Stimulated activated CD4-positive, alpha-beta T cell treated with anti-CD3 and anti-CD28 coated beads, Interleukin-1b, Interleukin-23, amount 100 ng/mL, for 1 hour (primary cell): Measurements from ENCODE around the gene ZGPAT.

Source experiments
- DNase-seq, 2 donors: peaks; one replicate each; pipeline ENCODE4 v3.0.0-alpha.2; 2020; ENCODE audit warnings: low read depth in 2 of 2

The ZGPAT gene

GRCh38 chr20:63678667-63679465 is 29.0 kb upstream of the ZGPAT start:
- DNase-seq = no peak

- no peak for DNase-seq
These were observed 28.0 kb upstream of the ZGPAT start for GRCh38 chr20:63679799-63680305.

- no peak for DNase-seq
These were observed 27.4 kb upstream of the ZGPAT start for GRCh38 chr20:63680427-63680826.

- no peak for DNase-seq
These were observed 26.8 kb upstream of the ZGPAT start for GRCh38 chr20:63680857-63681608.

GRCh38 chr20:63681609-63682142 is 26.2 kb upstream of the ZGPAT start:
- DNase-seq = no peak

GRCh38 chr20:63682384-63683139 is 25.3 kb upstream of the ZGPAT start:
- no peak for DNase-seq

- no peak for DNase-seq
These were observed 22.4 kb upstream of the ZGPAT start for GRCh38 chr20:63685269-63686026.

- no peak for DNase-seq
These were observed 21.7 kb upstream of the ZGPAT start for GRCh38 chr20:63686094-63686491.

GRCh38 chr20:63686492-63687321 is 21.1 kb upstream of the ZGPAT start:
- DNase-seq = peak in 1 of 2 donors; percentile 35

- no peak for DNase-seq
These were observed 20.2 kb upstream of the ZGPAT start for GRCh38 chr20:63687419-63688178.

- DNase-seq = no peak
These were observed 19.4 kb upstream of the ZGPAT start for GRCh38 chr20:63688228-63689045.

GRCh38 chr20:63689046-63690002 is 18.5 kb upstream of the ZGPAT start:
- DNase-seq = no peak

- DNase-seq = no peak
These were observed 17.6 kb upstream of the ZGPAT start for GRCh38 chr20:63690003-63690897.

- DNase-seq = no peak
These were observed 16.7 kb upstream of the ZGPAT start for GRCh38 chr20:63690898-63691710.

GRCh38 chr20:63691711-63692435 is 16.0 kb upstream of the ZGPAT start:
- DNase-seq = no peak
